OCI-LY3 (cell line): Measurements from ENCODE around the gene AQP6.
A peak's percentile ranks its signal among the peaks of the same experiment; 100 is the strongest.

Source experiments
- H2AFZ ChIP-seq: fragments of 200-600, 300-600 bp; shearing (Covaris generic); 2 replicates; pipeline ENCODE4 v1.6.0; 2014; ENCODE audit warnings: antibody characterized with exemption, low read depth, low read length
- H3K27ac ChIP-seq: fragments of 200-600, 300-600 bp; sonication (generic); 2 replicates; pipeline ENCODE4 v1.5.1; 2014; ENCODE audit warnings: mild to moderate bottlenecking, low read length, moderate library complexity, mixed read lengths
- H3K27me3 ChIP-seq: fragments of 200-600, 300-600 bp; sonication (generic); 2 replicates; pipeline ENCODE4 v1.6.1; 2014; ENCODE audit warnings: low read depth, low read length, mixed read lengths
- H3K36me3 ChIP-seq: fragments of 200-600, 300-600 bp; sonication (generic); replicated peaks from 2 replicates; pipeline ENCODE3; 2014; ENCODE audit warnings: low read depth, low read length, mixed read lengths
- H3K4me1 ChIP-seq: fragments of 300-600, 200-600 bp; sonication (generic); 2 replicates; pipeline ENCODE4 v1.6.1; 2014; ENCODE audit warnings: low read length, mixed read lengths
- H3K4me2 ChIP-seq: fragments of 200-600, 300-600 bp; sonication (generic); 2 replicates; pipeline ENCODE4 v1.6.1; 2014; ENCODE audit warnings: low read length, mixed read lengths
- H3K4me3 ChIP-seq: fragments of 300-600, 200-600 bp; sonication (generic); 2 replicates; pipeline ENCODE4 v1.5.1; 2014; ENCODE audit warnings: antibody characterized with exemption, mild to moderate bottlenecking, low read length, moderate library complexity
- H3K79me2 ChIP-seq: fragments of 300-600, 200-600 bp; shearing (Covaris generic); 2 replicates; pipeline ENCODE4 v1.6.1; 2014; ENCODE audit warnings: mild to moderate bottlenecking, low read length, mixed read lengths
- H3K9ac ChIP-seq: fragments of 300-600, 200-600 bp; shearing (Covaris generic); 2 replicates; pipeline ENCODE4 v1.6.0; 2014; ENCODE audit warnings: mild to moderate bottlenecking, low read length, moderate library complexity
- H3K9me3 ChIP-seq: fragments of 200-600, 300-600 bp; shearing (Covaris generic); 2 replicates; pipeline ENCODE4 v1.6.1; 2014; ENCODE audit warnings: low read length, mixed read lengths; ENCODE audit not compliant: insufficient read depth
- H4K20me1 ChIP-seq: fragments of 200-600, 300-600 bp; sonication (generic); 2 replicates; pipeline ENCODE4 v1.6.1; 2016; ENCODE audit warnings: low read length, mixed read lengths; ENCODE audit not compliant: insufficient read depth
- EZH2phosphoT487 ChIP-seq: fragments of 200-600 bp; shearing (Covaris generic); IDR thresholded peaks from 2 replicates; pipeline ENCODE4 v1.6.1; 2018; ENCODE audit warnings: antibody characterized with exemption, mixed run types, low read depth
- TF ChIP-seq, protein P1 (sequence below): fragments of 200-600, 300-600 bp; sonication (generic); IDR thresholded peaks from 2 replicates; pipeline ENCODE4 v1.5.1; 2014; ENCODE audit warnings: antibody characterized with exemption, low read length, low read depth

Gene AQP6

DNA sequence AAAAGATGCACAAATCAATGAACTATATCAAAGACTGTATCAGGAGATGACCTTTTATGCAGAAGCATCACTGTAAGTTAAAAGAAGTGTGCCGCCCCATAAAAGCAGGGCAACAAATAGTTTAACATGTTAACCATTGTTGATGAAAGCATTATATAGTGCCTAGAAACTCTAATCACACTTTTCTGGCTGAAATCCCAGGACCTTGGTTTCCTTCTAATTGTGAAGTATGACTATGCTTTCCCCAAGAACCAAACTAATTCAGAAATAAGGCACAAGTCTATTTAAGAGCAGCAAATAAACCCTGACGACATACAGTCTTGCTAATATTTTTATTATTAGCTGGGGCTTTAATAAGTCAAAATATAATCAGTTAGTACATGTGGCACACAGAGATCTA lies 30.8 kb downstream of the AQP6 start:
- Histone ChIP-seq H3K36me3 (peaks cover 61% of the 10 kb centered on the region), H3K9me3 (no peaks in the 10 kb centered on the region), H3K27ac (no peak overlapping the region), H3K27me3 (no peaks in the 10 kb centered on the region), H3K4me3 (no peak overlapping the region), H3K79me2 (peaks cover 26% of the 10 kb centered on the region), H4K20me1 (peaks cover 21% of the 10 kb centered on the region), H3K4me1 (peaks cover 21% of the 10 kb centered on the region), H3K9ac (no peak overlapping the region), H2AFZ (no peak overlapping the region), H3K4me2 (no peak overlapping the region)
- TF ChIP-seq, protein P1, sequence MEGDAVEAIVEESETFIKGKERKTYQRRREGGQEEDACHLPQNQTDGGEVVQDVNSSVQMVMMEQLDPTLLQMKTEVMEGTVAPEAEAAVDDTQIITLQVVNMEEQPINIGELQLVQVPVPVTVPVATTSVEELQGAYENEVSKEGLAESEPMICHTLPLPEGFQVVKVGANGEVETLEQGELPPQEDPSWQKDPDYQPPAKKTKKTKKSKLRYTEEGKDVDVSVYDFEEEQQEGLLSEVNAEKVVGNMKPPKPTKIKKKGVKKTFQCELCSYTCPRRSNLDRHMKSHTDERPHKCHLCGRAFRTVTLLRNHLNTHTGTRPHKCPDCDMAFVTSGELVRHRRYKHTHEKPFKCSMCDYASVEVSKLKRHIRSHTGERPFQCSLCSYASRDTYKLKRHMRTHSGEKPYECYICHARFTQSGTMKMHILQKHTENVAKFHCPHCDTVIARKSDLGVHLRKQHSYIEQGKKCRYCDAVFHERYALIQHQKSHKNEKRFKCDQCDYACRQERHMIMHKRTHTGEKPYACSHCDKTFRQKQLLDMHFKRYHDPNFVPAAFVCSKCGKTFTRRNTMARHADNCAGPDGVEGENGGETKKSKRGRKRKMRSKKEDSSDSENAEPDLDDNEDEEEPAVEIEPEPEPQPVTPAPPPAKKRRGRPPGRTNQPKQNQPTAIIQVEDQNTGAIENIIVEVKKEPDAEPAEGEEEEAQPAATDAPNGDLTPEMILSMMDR, result no peak
- TF ChIP-seq EZH2phosphoT487, result no peak

DNA sequence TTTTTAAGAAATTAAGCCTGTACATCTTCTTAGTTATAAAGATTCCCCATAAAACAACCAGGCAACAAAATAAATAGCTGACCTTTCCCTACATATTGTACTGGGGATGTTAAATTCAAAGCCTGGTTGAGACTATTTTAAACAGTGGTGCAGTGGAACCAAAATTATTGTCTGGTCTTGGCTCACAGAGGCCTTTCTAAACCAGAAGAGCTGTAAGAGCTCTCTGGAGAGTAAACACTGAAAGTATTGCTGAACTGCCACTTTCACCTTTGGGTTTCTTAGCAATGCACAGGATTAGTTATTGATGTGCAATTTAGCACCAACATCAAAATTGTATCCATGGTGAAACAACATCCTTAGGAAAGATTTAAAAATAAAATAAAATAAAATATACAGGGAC lies 31.9 kb downstream of the AQP6 start:
- no peak overlapping the region for H3K4me2 ChIP-seq

DNA sequence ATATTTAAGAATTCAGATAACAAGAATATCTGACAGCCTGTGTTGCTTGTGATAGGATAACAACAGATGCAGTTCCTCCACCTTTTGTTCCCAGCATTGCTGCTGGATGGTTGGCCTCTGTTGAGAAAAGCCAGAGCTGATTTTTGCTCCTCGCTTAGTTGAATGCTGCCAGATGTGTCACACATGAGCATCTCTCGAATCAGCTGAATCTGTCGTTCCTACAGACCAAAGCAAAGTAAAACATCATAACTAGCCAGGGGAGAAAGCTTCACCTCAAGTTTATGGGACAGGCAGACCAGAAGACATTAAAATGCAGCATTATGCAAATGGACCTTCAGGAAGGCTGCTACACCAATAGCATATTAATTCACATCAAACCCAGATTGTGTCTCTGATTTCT lies 32.4 kb downstream of the AQP6 start:
- no peak overlapping the region for H3K4me2 ChIP-seq
- H2AFZ ChIP-seq, result no peak overlapping the region
- H3K4me3 ChIP-seq, result no peak overlapping the region
- no peaks in the 10 kb centered on the region for H3K9me3 ChIP-seq
- H4K20me1 ChIP-seq, result peaks cover 21% of the 10 kb centered on the region
- peaks cover 21% of the 10 kb centered on the region for H3K4me1 ChIP-seq
- H3K36me3 ChIP-seq, result peaks cover 58% of the 10 kb centered on the region
- H3K9ac ChIP-seq, result no peak overlapping the region
- no peaks in the 10 kb centered on the region for H3K27me3 ChIP-seq
- H3K27ac ChIP-seq, result no peak overlapping the region
- peaks cover 40% of the 10 kb centered on the region for H3K79me2 ChIP-seq
- no peak for TF ChIP-seq EZH2phosphoT487
- TF ChIP-seq, protein P1, result no peak

More for the DNA sequence above, 31.9 kb downstream of the AQP6 start:
- no peak overlapping the region for H2AFZ ChIP-seq
- peaks cover 56% of the 10 kb centered on the region for H3K36me3 ChIP-seq
- peaks cover 21% of the 10 kb centered on the region for H3K4me1 ChIP-seq
- no peak overlapping the region for H3K4me3 ChIP-seq
- no peaks in the 10 kb centered on the region for H3K27me3 ChIP-seq
- H3K9ac ChIP-seq, result no peak overlapping the region
- H3K79me2 ChIP-seq, result peaks cover 36% of the 10 kb centered on the region
- no peak overlapping the region for H3K27ac ChIP-seq
- no peaks in the 10 kb centered on the region for H3K9me3 ChIP-seq
- peaks cover 21% of the 10 kb centered on the region for H4K20me1 ChIP-seq
- TF ChIP-seq EZH2phosphoT487, result no peak
- TF ChIP-seq, protein P1, result no peak

DNA sequence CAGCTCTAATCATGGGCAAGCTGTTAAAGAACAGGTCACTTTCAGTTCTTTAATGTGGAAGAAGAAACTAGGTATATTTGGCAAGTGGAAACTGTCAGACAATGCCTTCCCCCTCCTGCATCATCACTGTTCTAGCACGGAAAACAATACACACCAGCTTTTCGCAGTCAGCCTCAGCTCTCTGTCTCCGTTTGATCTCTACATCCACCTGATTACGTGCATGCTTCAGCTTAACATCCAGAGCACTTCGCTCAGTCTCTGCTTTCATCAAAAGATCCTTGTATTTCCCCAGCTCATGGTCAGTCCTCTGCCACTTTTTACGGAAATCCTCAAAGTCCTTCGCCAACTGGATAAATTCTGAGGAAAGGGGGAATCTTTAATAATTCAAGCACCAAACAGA lies 33.5 kb downstream of the AQP6 start:
- H3K4me3 ChIP-seq, result no peak overlapping the region
- no peak overlapping the region for H2AFZ ChIP-seq
- no peak for TF ChIP-seq EZH2phosphoT487
- TF ChIP-seq, protein P1, result no peak
- H3K9me3 ChIP-seq, result no peaks in the 10 kb centered on the region
- peaks cover 43% of the 10 kb centered on the region for H3K79me2 ChIP-seq
- peaks cover 21% of the 10 kb centered on the region for H3K4me1 ChIP-seq
- 0 out of 2 replicates have a peak overlapping the region, but pooled peaks have one; percentile 7 for H3K27ac ChIP-seq
- no peak overlapping the region for H3K9ac ChIP-seq
- H3K27me3 ChIP-seq, result no peaks in the 10 kb centered on the region
- H3K36me3 ChIP-seq, result peaks cover 49% of the 10 kb centered on the region
- peaks cover 21% of the 10 kb centered on the region for H4K20me1 ChIP-seq
- 0 out of 2 replicates have a peak overlapping the region, but pooled peaks have one; percentile 12 for H3K4me2 ChIP-seq
